Stimulated activated CD4-positive, alpha-beta T cell treated with anti-CD3 and anti-CD28 coated beads, TNF-alpha, amount 100 ng/mL, for 1 hour (primary cell): ENCODE data around the gene CEP68.
"Not testable (repeated sequence)": the region's sequence is repeated elsewhere in the genome, so short reads cannot be mapped to it uniquely, and the experiment has no call there.

Source experiments
- DNase-seq, 3 donors: peaks; one replicate each; pipeline ENCODE4 v3.0.0-alpha.2; 2020; ENCODE audit warnings: low read depth in 3 of 3, low spot score in 1 of 3

CEP68 gene

GRCh38 chr2:65056215-65057053 lies at the start of gene CEP68:
Gene CEP68 (plus strand): TSS chr2:65056416. CDS start chr2:65069445, 13,029 bp downstream.
- peak; percentile 86 to 92 (median 91) for DNase-seq

GRCh38 chr2:65013776-65014175 lies 42.4 kb upstream of the CEP68 start:
- no peak for DNase-seq

GRCh38 chr2:65015731-65016130 lies 40.5 kb upstream of the CEP68 start:
- no peak for DNase-seq

- DNase-seq: no peak
Observed at GRCh38 chr2:65016789-65017188, 39.4 kb upstream of the CEP68 start.

- DNase-seq: no peak
Observed at GRCh38 chr2:65017335-65017734, 38.9 kb upstream of the CEP68 start.

- no peak for DNase-seq
Observed at GRCh38 chr2:65018141-65018582, 38.1 kb upstream of the CEP68 start.

- no peak for DNase-seq
Observed at GRCh38 chr2:65019010-65019409, 37.2 kb upstream of the CEP68 start.

- DNase-seq: no peak
Observed at GRCh38 chr2:65019675-65020195, 36.5 kb upstream of the CEP68 start.

GRCh38 chr2:65020251-65020650 lies 36.0 kb upstream of the CEP68 start:
- DNase-seq: not testable (repeated sequence)

- DNase-seq: no peak
Observed at GRCh38 chr2:65020943-65021528, 35.2 kb upstream of the CEP68 start.

GRCh38 chr2:65021709-65022108 lies 34.5 kb upstream of the CEP68 start:
- no peak for DNase-seq

- DNase-seq: no peak
Observed at GRCh38 chr2:65022189-65022588, 34.0 kb upstream of the CEP68 start.

- DNase-seq: no peak
Observed at GRCh38 chr2:65023742-65024141, 32.5 kb upstream of the CEP68 start.

GRCh38 chr2:65024149-65024829 lies 31.9 kb upstream of the CEP68 start:
- DNase-seq: no peak

GRCh38 chr2:65025453-65026123 lies 30.6 kb upstream of the CEP68 start:
- no peak for DNase-seq

- DNase-seq: no peak
Observed at GRCh38 chr2:65026154-65026553, 30.1 kb upstream of the CEP68 start.

GRCh38 chr2:65026704-65027464 lies 29.3 kb upstream of the CEP68 start:
- DNase-seq: no peak

- no peak for DNase-seq
Observed at GRCh38 chr2:65027616-65028244, 28.5 kb upstream of the CEP68 start.

GRCh38 chr2:65030476-65031332 lies 25.5 kb upstream of the CEP68 start:
- no peak for DNase-seq
